Activated naive CD8-positive, alpha-beta T cell treated with anti-CD3 and anti-CD28 coated beads for 36 hours (primary cell): ENCODE data around the gene ZSCAN30. TPM values are rescaled to one million over a fixed set of nuclear protein-coding genes. Genes with fewer than 3 reads are reported as not detected.

ENCODE experiments used
- DNase-seq: peaks from one replicate; pipeline ENCODE4 v3.0.0; 2021
- H3K27ac Mint-ChIP-seq: one replicate; pipeline ENCODE4 v1.8.0; 2022; ENCODE audit warnings: mild to moderate bottlenecking, moderate library complexity, mixed read lengths
- H3K27me3 Mint-ChIP-seq: one replicate; pipeline ENCODE4 v1.8.0; 2022; ENCODE audit warnings: mild to moderate bottlenecking, mixed read lengths
- H3K36me3 Mint-ChIP-seq: one replicate; pipeline ENCODE4 v1.8.0; 2021; ENCODE audit warnings: mild to moderate bottlenecking, mixed read lengths
- H3K4me1 Mint-ChIP-seq: one replicate; pipeline ENCODE4 v1.8.0; 2021; ENCODE audit warnings: mixed read lengths
- H3K4me3 Mint-ChIP-seq: one replicate; pipeline ENCODE4 v1.8.0; 2022; ENCODE audit warnings: mild to moderate bottlenecking, moderate library complexity, mixed read lengths
- H3K9me3 Mint-ChIP-seq: one replicate; pipeline ENCODE4 v1.8.0; 2022; ENCODE audit warnings: mixed read lengths
- total RNA-seq, 2 experiments: library from RNA; stranded (reverse); gene quantifications; one replicate each; pipeline ENCODE4 v1.2.3, GENCODE V29; 2021

The ZSCAN30 gene
- total RNA-seq, 2 experiments from 2014 or later: 11.9 to 12.0 TPM

DNA sequence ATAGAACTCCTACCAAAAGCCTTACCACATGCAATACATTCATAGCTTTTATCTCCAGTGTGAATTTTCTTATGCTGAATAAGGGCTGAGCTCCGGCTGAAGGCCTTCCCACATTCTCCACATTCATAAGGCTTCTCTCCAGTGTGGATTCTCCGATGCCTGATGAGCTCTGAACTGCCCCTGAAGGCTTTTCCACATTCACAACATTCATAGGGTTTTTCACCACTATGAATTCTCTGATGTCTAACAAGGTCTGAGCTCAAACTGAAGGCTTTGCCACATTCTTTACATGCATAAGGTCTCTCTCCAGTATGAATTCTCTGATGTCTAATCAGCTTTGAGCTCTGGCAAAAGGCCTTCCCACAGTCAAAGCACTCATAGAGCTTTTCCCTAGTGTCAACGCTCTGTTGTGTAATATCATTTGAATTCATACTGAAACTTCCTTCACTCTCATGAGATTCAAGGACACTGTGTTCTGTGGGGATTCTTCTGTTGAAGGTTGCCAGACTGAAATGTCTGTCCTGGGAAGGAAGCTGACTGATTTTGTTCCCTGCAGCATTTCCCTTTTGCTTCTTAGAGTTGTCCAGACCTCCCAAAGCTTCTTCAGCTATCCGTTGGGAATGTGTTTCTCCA, 36.3 kb downstream of the ZSCAN30 start:
- Mint-ChIP-seq H3K36me3 (peaks cover 83% of the 10 kb centered on the region), H3K27ac (no peak overlapping the region), H3K4me3 (no peak overlapping the region), H3K9me3 (peaks cover 37% of the 10 kb centered on the region), H3K27me3 (no peaks in the 10 kb centered on the region), H3K4me1 (peaks cover 2% of the 10 kb centered on the region)
- no peak for DNase-seq

GRCh38 chr18:35252466-35252865, 37.6 kb downstream of the ZSCAN30 start:
- no peak for DNase-seq
- Mint-ChIP-seq H3K4me1 (peaks cover 2% of the 10 kb centered on the region), H3K4me3 (no peak overlapping the region), H3K36me3 (peaks cover 86% of the 10 kb centered on the region), H3K27ac (no peak overlapping the region), H3K27me3 (no peaks in the 10 kb centered on the region), H3K9me3 (peaks cover 39% of the 10 kb centered on the region)

- Mint-ChIP-seq H3K36me3 (peaks cover 97% of the 10 kb centered on the region), H3K4me1 (peaks cover 10% of the 10 kb centered on the region), H3K9me3 (peaks cover 60% of the 10 kb centered on the region), H3K27me3 (no peaks in the 10 kb centered on the region), H3K4me3 (no peak overlapping the region), H3K27ac (no peak overlapping the region)
- DNase-seq: no peak
These were observed 41.6 kb downstream of the ZSCAN30 start for GRCh38 chr18:35248429-35248828.

DNA sequence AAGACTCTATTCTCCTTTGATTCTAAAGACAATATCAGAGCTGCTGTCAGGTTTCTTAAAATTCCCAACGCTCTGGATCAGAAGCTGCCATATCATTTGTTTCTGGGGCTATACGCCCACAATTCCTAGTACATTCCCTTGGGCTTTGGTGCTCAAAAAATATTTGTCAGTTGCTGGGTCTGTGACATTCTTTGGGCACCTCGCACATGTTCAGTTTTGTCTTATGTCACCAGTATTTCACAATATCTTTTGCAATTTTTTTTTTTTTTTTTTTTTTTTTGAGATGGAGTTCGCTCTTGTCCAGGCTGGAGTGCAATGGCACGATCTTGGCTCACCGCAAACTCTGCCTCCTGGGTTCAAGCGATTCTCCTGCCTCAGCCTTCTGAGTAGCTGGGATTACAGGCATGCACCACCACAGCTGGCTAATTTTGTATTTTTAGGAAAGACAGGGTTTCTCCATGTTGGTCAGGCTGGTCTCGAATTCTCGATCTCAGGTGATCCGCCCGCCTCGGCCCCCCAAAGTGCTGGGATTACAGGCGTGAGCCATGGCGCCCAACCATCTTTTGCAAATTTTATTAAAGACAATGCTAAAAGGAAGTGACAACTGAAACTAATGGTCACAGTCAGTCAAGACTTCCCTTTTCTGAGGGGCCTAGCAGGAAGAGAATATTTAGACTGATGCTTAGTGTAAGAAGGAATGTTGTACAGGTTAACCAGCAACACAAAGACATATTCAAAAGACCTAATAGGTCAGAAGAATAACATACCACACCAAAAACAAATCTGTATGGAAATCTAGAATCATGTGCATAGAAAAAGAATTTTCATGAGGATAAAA, 42.4 kb downstream of the ZSCAN30 start:
- peaks cover 11% of the 10 kb centered on the region for H3K4me1 Mint-ChIP-seq
- no peaks in the 10 kb centered on the region for H3K27me3 Mint-ChIP-seq
- H3K9me3 Mint-ChIP-seq: peaks cover 56% of the 10 kb centered on the region
- DNase-seq: no peak
- peaks cover 97% of the 10 kb centered on the region for H3K36me3 Mint-ChIP-seq
- no peak overlapping the region for H3K4me3 Mint-ChIP-seq
- no peak overlapping the region for H3K27ac Mint-ChIP-seq

GRCh38 chr18:35246831-35247230, 43.2 kb downstream of the ZSCAN30 start:
- Mint-ChIP-seq H3K36me3 (peaks cover 94% of the 10 kb centered on the region), H3K4me1 (peaks cover 12% of the 10 kb centered on the region), H3K4me3 (no peak overlapping the region), H3K9me3 (peaks cover 55% of the 10 kb centered on the region), H3K27me3 (no peaks in the 10 kb centered on the region), H3K27ac (no peak overlapping the region)
- DNase-seq: no peak

GRCh38 chr18:35245719-35246317, 44.2 kb downstream of the ZSCAN30 start:
- no peak for DNase-seq
- peaks cover 48% of the 10 kb centered on the region for H3K9me3 Mint-ChIP-seq
- no peaks in the 10 kb centered on the region for H3K27me3 Mint-ChIP-seq

DNA sequence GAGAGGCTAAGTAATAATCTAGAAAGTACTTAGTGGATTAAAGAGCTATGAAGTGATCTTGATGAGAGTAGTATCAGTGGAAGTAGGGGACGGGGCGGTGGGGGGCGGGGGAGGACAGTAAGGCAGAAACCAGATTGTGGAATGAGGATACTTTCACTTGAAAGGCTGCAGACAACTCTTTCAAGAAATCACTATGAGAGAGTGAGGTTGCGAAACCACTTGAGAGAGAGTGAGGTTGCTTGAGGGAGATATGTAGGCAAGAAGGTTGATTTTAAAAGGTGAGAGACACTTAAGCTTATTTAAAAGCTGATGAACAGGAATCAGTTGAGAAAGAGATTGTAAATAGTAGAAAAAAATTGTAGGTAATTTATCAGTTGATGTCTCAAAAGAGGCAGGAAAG, 45.4 kb downstream of the ZSCAN30 start:
- Mint-ChIP-seq H3K4me3 (no peak overlapping the region), H3K9me3 (peaks cover 42% of the 10 kb centered on the region), H3K27ac (no peak overlapping the region), H3K36me3 (peaks cover 73% of the 10 kb centered on the region), H3K27me3 (no peaks in the 10 kb centered on the region), H3K4me1 (peaks cover 12% of the 10 kb centered on the region)
- no peak for DNase-seq

More at GRCh38 chr18:35245719-35246317, 44.2 kb downstream of the ZSCAN30 start:
- peaks cover 85% of the 10 kb centered on the region for H3K36me3 Mint-ChIP-seq
- no peak overlapping the region for H3K4me3 Mint-ChIP-seq
- peaks cover 12% of the 10 kb centered on the region for H3K4me1 Mint-ChIP-seq
- H3K27ac Mint-ChIP-seq: no peak overlapping the region

- Mint-ChIP-seq H3K4me3 (peak overlapping the region; percentile 93), H3K36me3 (peaks cover 53% of the 10 kb centered on the region), H3K4me1 (peaks cover 12% of the 10 kb centered on the region), H3K27ac (no peak overlapping the region), H3K9me3 (peaks cover 38% of the 10 kb centered on the region), H3K27me3 (no peaks in the 10 kb centered on the region)
- DNase-seq: no peak
These were observed 47.6 kb downstream of the ZSCAN30 start for GRCh38 chr18:35242426-35242825.

- H3K4me1 Mint-ChIP-seq: peaks cover 12% of the 10 kb centered on the region
- H3K9me3 Mint-ChIP-seq: peaks cover 33% of the 10 kb centered on the region
- H3K27ac Mint-ChIP-seq: peak overlapping the region; percentile 97
- H3K4me3 Mint-ChIP-seq: peak overlapping the region; percentile 93
- DNase-seq: no peak
- peaks cover 43% of the 10 kb centered on the region for H3K36me3 Mint-ChIP-seq
- H3K27me3 Mint-ChIP-seq: no peaks in the 10 kb centered on the region
These were observed 48.6 kb downstream of the ZSCAN30 start for GRCh38 chr18:35241448-35241804.

GRCh38 chr18:35240664-35241447, 49.2 kb downstream of the ZSCAN30 start, which contains the start of gene ZNF397:
TSS of gene ZNF397 (plus strand) at chr18:35241034. CDS start at chr18:35242471, 1,437 bp downstream.
- H3K36me3 Mint-ChIP-seq: peaks cover 38% of the 10 kb centered on the region
- H3K27ac Mint-ChIP-seq: peak within 1 kb of the TSS; percentile 97
- peaks cover 28% of the 10 kb centered on the region for H3K9me3 Mint-ChIP-seq
- no peaks in the 10 kb centered on the region for H3K27me3 Mint-ChIP-seq
- H3K4me1 Mint-ChIP-seq: peaks cover 12% of the 10 kb centered on the region
- peak within 1 kb of the TSS; percentile 93 for H3K4me3 Mint-ChIP-seq
- DNase-seq: peak; percentile 96

- DNase-seq: no peak
- Mint-ChIP-seq H3K27me3 (no peaks in the 10 kb centered on the region), H3K27ac (no peak overlapping the region), H3K4me3 (no peak overlapping the region), H3K9me3 (peaks cover 13% of the 10 kb centered on the region), H3K4me1 (peaks cover 10% of the 10 kb centered on the region), H3K36me3 (peaks cover 22% of the 10 kb centered on the region)
These were observed 50.7 kb downstream of the ZSCAN30 start for GRCh38 chr18:35239314-35239713.

DNA sequence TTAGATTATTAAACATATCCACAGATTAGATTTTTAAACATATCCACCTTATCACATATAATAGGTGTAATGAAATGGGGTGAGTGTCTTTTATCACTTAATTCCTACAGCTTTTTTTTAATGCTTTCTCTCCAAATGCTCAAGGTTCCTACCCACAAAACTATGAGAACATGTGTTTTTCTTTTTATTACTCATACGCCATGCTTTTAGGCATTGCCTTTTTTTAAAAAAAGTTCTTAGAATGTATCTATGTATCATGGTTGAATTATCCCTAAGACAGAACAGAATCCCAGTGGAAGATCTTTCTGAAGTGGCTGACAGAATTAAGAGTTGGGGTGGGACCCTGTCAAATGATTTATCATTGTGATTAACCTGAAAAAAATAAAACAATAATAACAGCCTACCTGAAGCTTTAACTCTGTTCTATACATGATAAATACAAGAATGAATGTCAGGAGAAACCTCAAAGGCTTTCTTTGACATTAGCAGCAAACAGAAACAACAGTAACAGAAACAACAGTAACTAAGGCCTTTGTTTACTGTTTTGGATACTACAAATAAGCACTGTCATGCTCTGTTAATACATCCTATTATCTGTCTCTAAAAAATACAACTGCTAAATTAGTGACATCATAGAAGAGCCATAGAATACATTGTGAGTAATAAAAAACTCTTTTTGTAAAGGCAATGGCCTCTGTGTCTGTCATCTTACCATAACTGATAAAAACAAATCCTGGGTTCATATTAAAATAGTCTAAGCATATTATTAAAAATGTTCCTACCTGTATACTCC, 53.3 kb downstream of the ZSCAN30 start:
- no peak for DNase-seq
- no peak overlapping the region for H3K27ac Mint-ChIP-seq
- H3K27me3 Mint-ChIP-seq: no peaks in the 10 kb centered on the region
- H3K9me3 Mint-ChIP-seq: no peaks in the 10 kb centered on the region
- no peaks in the 10 kb centered on the region for H3K36me3 Mint-ChIP-seq
- no peaks in the 10 kb centered on the region for H3K4me1 Mint-ChIP-seq
- no peak overlapping the region for H3K4me3 Mint-ChIP-seq

- DNase-seq: peak; percentile 66
- H3K27me3 Mint-ChIP-seq: no peaks in the 10 kb centered on the region
- no peak overlapping the region for H3K27ac Mint-ChIP-seq
- H3K36me3 Mint-ChIP-seq: no peaks in the 10 kb centered on the region
- peak overlapping the region; percentile 66 for H3K4me3 Mint-ChIP-seq
- H3K9me3 Mint-ChIP-seq: no peaks in the 10 kb centered on the region
- peaks cover 3% of the 10 kb centered on the region for H3K4me1 Mint-ChIP-seq
These were observed 59.0 kb downstream of the ZSCAN30 start for GRCh38 chr18:35231052-35231451.

DNA sequence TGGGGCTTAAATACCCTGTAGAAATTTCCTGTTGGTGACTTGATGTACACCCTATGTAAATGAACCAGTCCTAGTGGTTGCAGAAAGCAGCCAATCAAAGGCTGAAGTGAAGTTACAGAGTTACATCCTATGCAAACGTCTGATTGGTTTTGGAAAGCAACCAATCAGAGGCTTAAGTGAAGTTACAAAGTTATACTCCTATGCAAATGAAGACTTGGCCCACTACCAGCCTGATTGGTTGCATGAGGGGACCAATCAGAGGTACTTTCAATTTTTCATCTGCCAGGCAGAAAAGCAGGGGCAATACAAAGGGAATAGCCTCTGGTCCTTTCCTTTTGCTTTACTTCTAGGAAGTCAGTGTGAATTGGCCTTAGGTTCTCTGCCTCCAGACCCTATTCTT, 62.8 kb downstream of the ZSCAN30 start:
- Mint-ChIP-seq H3K27ac (no peak overlapping the region), H3K27me3 (no peaks in the 10 kb centered on the region), H3K36me3 (no peaks in the 10 kb centered on the region), H3K9me3 (no peaks in the 10 kb centered on the region), H3K4me3 (no peak overlapping the region), H3K4me1 (peaks cover 3% of the 10 kb centered on the region)
- DNase-seq: no peak
